ENCODE results near the gene ARF5.

DNA sequence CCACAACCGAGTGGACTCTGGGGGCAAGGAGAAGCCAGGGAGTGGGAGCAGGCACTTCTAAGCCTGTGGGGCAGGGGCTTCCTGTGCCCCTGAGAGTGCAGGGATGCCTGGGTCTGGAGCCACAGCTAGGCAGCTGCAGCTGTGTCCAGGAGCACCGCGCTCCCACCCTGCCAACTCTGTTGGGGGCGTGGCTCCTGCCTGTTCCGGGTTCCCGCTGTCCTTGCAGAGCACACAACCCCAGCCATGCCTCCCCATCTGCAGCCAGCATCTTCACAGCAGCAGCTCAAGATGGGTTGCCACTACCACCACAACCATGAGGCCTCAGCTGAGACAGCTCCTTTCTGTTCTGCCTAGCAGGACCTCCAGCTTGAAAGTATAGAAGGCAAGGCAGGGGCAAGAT is 21.1 kb downstream of the ARF5 start:
- TF ChIP-seq, protein P1, sequence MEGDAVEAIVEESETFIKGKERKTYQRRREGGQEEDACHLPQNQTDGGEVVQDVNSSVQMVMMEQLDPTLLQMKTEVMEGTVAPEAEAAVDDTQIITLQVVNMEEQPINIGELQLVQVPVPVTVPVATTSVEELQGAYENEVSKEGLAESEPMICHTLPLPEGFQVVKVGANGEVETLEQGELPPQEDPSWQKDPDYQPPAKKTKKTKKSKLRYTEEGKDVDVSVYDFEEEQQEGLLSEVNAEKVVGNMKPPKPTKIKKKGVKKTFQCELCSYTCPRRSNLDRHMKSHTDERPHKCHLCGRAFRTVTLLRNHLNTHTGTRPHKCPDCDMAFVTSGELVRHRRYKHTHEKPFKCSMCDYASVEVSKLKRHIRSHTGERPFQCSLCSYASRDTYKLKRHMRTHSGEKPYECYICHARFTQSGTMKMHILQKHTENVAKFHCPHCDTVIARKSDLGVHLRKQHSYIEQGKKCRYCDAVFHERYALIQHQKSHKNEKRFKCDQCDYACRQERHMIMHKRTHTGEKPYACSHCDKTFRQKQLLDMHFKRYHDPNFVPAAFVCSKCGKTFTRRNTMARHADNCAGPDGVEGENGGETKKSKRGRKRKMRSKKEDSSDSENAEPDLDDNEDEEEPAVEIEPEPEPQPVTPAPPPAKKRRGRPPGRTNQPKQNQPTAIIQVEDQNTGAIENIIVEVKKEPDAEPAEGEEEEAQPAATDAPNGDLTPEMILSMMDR (IDR thresholded peaks at IDR 0.05; ENCODE audit: low read depth, low read length) = no peak
- no peak for TF ChIP-seq POLR2A (IDR thresholded peaks at IDR 0.05; ENCODE audit: extremely low read depth, insufficient read length)

Measured in NB4 (cell line).